Measurements from ENCODE around the gene NDUFB8.
A peak's percentile ranks its signal among the peaks of the same experiment; 100 is the strongest.

The NDUFB8 gene

DNA sequence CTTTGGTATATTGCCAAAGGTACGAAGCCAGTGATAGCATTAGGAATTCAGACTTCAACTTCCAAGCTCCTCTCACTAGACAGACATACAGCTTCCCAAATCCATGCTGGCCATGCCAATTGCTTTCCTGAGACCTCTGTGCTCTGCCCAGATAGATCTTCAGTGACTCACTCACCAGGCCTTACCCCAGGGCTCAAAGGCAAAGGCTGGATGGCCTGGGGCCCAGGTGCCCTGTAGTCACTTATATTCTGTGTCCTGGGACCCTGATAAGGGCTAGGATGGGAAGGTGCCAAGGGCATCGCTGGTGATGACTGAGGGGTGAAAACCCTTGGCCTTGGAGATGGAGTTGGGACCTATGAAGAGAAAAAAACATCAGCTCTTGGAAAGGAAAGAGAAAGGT is 39.1 kb downstream of the NDUFB8 start:
- peak overlapping the region; percentile 32 for H3K27ac Mint-ChIP-seq (ENCODE audit: low read depth)
- H3K4me1 Mint-ChIP-seq, result no peaks in the 10 kb centered on the region
- no peaks in the 10 kb centered on the region for H3K27me3 Mint-ChIP-seq
- H3K4me3 Mint-ChIP-seq, result no peak overlapping the region
- no peaks in the 10 kb centered on the region for H3K9me3 Mint-ChIP-seq
- ATAC-seq (replicated peaks; ENCODE audit: extremely low read depth, poor library complexity, severe bottlenecking) (no peak), DNase-seq (ENCODE audit: low spot score in 2 of 2) (no peak)
- peaks cover 21% of the 10 kb centered on the region for H3K36me3 Mint-ChIP-seq (ENCODE audit: insufficient read depth)

GRCh38 chr10:100489396-100489795 is 40.3 kb downstream of the NDUFB8 start:
- no peak for ATAC-seq (replicated peaks; ENCODE audit: extremely low read depth, poor library complexity, severe bottlenecking)
- H3K27ac Mint-ChIP-seq (ENCODE audit: low read depth), result no peak overlapping the region
- no peaks in the 10 kb centered on the region for H3K9me3 Mint-ChIP-seq
- H3K27me3 Mint-ChIP-seq, result no peaks in the 10 kb centered on the region
- no peak for DNase-seq (ENCODE audit: low spot score in 2 of 2)
- H3K4me3 Mint-ChIP-seq, result no peak overlapping the region
- no peaks in the 10 kb centered on the region for H3K4me1 Mint-ChIP-seq
- peaks cover 16% of the 10 kb centered on the region for H3K36me3 Mint-ChIP-seq (ENCODE audit: insufficient read depth)

- DNase-seq (ENCODE audit: low spot score in 2 of 2) (no peak), ATAC-seq (replicated peaks; ENCODE audit: extremely low read depth, poor library complexity, severe bottlenecking) (no peak)
- peaks cover 9% of the 10 kb centered on the region for H3K4me1 Mint-ChIP-seq
- H3K4me3 Mint-ChIP-seq, result no peak overlapping the region
- no peak overlapping the region for H3K27ac Mint-ChIP-seq (ENCODE audit: low read depth)
- H3K9me3 Mint-ChIP-seq, result no peaks in the 10 kb centered on the region
- no peaks in the 10 kb centered on the region for H3K27me3 Mint-ChIP-seq
- peaks cover 15% of the 10 kb centered on the region for H3K36me3 Mint-ChIP-seq (ENCODE audit: insufficient read depth)
Observed at GRCh38 chr10:100487529-100487928, 42.1 kb downstream of the NDUFB8 start.

- no peak overlapping the region for H3K4me3 Mint-ChIP-seq
- peaks cover 21% of the 10 kb centered on the region for H3K4me1 Mint-ChIP-seq
- ATAC-seq (replicated peaks; ENCODE audit: extremely low read depth, poor library complexity, severe bottlenecking), result no peak
- no peak overlapping the region for H3K27ac Mint-ChIP-seq (ENCODE audit: low read depth)
- H3K27me3 Mint-ChIP-seq, result peaks cover 9% of the 10 kb centered on the region
- H3K36me3 Mint-ChIP-seq (ENCODE audit: insufficient read depth), result peaks cover 15% of the 10 kb centered on the region
- no peaks in the 10 kb centered on the region for H3K9me3 Mint-ChIP-seq
- DNase-seq (ENCODE audit: low spot score in 2 of 2), result no peak
Observed at GRCh38 chr10:100485801-100486495, 43.7 kb downstream of the NDUFB8 start.

DNA sequence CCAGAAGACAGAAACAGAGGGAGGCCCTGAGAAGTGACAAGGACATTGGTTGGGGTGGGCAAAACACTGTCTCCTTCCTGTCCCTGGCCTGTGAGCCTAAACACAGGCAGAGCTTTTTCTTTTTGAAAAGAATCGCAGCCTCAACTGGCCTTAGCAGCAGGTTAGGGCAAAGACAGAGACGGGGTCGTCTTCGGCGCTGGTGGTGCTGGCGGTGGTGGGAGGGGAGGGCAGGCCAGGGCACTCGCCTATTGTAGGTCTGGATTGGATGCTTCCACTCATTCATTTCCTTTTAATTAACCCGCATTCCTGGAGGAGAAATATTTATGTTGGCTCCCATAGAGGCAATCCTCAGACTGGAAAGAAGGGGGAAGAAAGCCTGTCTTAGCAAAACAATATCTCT is 44.3 kb downstream of the NDUFB8 start:
- ATAC-seq (replicated peaks; ENCODE audit: extremely low read depth, poor library complexity, severe bottlenecking) (no peak), DNase-seq (ENCODE audit: low spot score in 2 of 2) (no peak)
- Mint-ChIP-seq H3K4me3 (no peak overlapping the region), H3K9me3 (no peaks in the 10 kb centered on the region), H3K27me3 (peaks cover 15% of the 10 kb centered on the region), H3K27ac (ENCODE audit: low read depth) (no peak overlapping the region), H3K4me1 (peaks cover 21% of the 10 kb centered on the region), H3K36me3 (ENCODE audit: insufficient read depth) (peaks cover 13% of the 10 kb centered on the region)

- H3K27ac Mint-ChIP-seq (ENCODE audit: low read depth), result no peak overlapping the region
- H3K27me3 Mint-ChIP-seq, result peaks cover 28% of the 10 kb centered on the region
- H3K4me3 Mint-ChIP-seq, result peak overlapping the region; percentile 85
- H3K4me1 Mint-ChIP-seq, result peaks cover 21% of the 10 kb centered on the region
- ATAC-seq (replicated peaks; ENCODE audit: extremely low read depth, poor library complexity, severe bottlenecking) (no peak), DNase-seq (ENCODE audit: low spot score in 2 of 2) (no peak)
- no peaks in the 10 kb centered on the region for H3K9me3 Mint-ChIP-seq
- peaks cover 8% of the 10 kb centered on the region for H3K36me3 Mint-ChIP-seq (ENCODE audit: insufficient read depth)
Observed at GRCh38 chr10:100483876-100484666, 45.6 kb downstream of the NDUFB8 start.

- peak overlapping the region; percentile 85 for H3K4me3 Mint-ChIP-seq
- peaks cover 39% of the 10 kb centered on the region for H3K27me3 Mint-ChIP-seq
- peaks cover 21% of the 10 kb centered on the region for H3K4me1 Mint-ChIP-seq
- DNase-seq (ENCODE audit: low spot score in 2 of 2), result no peak
- H3K9me3 Mint-ChIP-seq, result no peaks in the 10 kb centered on the region
- no peak for ATAC-seq (replicated peaks; ENCODE audit: extremely low read depth, poor library complexity, severe bottlenecking)
- peaks cover 3% of the 10 kb centered on the region for H3K36me3 Mint-ChIP-seq (ENCODE audit: insufficient read depth)
- H3K27ac Mint-ChIP-seq (ENCODE audit: low read depth), result no peak overlapping the region
Observed at GRCh38 chr10:100482834-100483185, 46.9 kb downstream of the NDUFB8 start.

GRCh38 chr10:100482181-100482833 is 47.4 kb downstream of the NDUFB8 start:
- DNase-seq (ENCODE audit: low spot score in 2 of 2), result peak; percentile 43 to 50

GRCh38 chr10:100481462-100482081 is 48.1 kb downstream of the NDUFB8 start:
- Mint-ChIP-seq H3K27me3 (peaks cover 39% of the 10 kb centered on the region), H3K27ac (ENCODE audit: low read depth) (no peak overlapping the region), H3K4me3 (peak overlapping the region; percentile 85), H3K9me3 (no peaks in the 10 kb centered on the region), H3K4me1 (peaks cover 21% of the 10 kb centered on the region), H3K36me3 (ENCODE audit: insufficient read depth) (no peaks in the 10 kb centered on the region)
- ATAC-seq (replicated peaks; ENCODE audit: extremely low read depth, poor library complexity, severe bottlenecking) (peak; percentile 96), DNase-seq (ENCODE audit: low spot score in 2 of 2) (peak; percentile 94 to 98)

More at GRCh38 chr10:100482181-100482833, 47.4 kb downstream of the NDUFB8 start:
- no peak overlapping the region for H3K27ac Mint-ChIP-seq (ENCODE audit: low read depth)
- peak; percentile 62 for ATAC-seq (replicated peaks; ENCODE audit: extremely low read depth, poor library complexity, severe bottlenecking)
- peaks cover 39% of the 10 kb centered on the region for H3K27me3 Mint-ChIP-seq
- H3K4me1 Mint-ChIP-seq, result peaks cover 21% of the 10 kb centered on the region
- H3K36me3 Mint-ChIP-seq (ENCODE audit: insufficient read depth), result peaks cover 3% of the 10 kb centered on the region
- peak overlapping the region; percentile 85 for H3K4me3 Mint-ChIP-seq
- no peaks in the 10 kb centered on the region for H3K9me3 Mint-ChIP-seq

- Mint-ChIP-seq H3K27ac (ENCODE audit: low read depth) (no peak overlapping the region), H3K27me3 (peaks cover 39% of the 10 kb centered on the region), H3K4me1 (peaks cover 21% of the 10 kb centered on the region), H3K4me3 (no peak overlapping the region), H3K9me3 (no peaks in the 10 kb centered on the region), H3K36me3 (ENCODE audit: insufficient read depth) (no peaks in the 10 kb centered on the region)
- ATAC-seq (replicated peaks; ENCODE audit: extremely low read depth, poor library complexity, severe bottlenecking) (no peak), DNase-seq (ENCODE audit: low spot score in 2 of 2) (no peak)
Observed at GRCh38 chr10:100480002-100480401, 49.7 kb downstream of the NDUFB8 start.

DNA sequence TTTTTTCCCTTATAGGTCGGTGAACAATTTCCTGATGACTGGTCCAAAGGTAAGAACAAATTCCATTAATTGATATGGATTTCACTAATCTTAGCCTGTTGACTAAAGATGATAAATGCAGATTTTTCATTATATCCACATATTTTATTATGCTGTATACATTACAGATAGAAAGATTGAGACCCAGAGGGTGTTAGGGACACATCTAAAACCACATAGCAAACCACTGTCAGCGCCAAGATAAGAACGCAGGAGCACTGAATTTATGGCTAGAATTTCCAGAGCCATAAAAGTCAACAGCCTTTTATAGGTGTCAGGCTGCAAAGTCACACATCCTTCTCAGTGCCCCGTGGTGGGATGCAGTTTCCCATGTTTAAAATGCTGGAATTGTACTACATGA is 50.6 kb downstream of the NDUFB8 start:
- Mint-ChIP-seq H3K9me3 (no peaks in the 10 kb centered on the region), H3K4me1 (peaks cover 21% of the 10 kb centered on the region), H3K4me3 (no peak overlapping the region), H3K27me3 (peaks cover 39% of the 10 kb centered on the region), H3K36me3 (ENCODE audit: insufficient read depth) (no peaks in the 10 kb centered on the region), H3K27ac (ENCODE audit: low read depth) (no peak overlapping the region)
- ATAC-seq (replicated peaks; ENCODE audit: extremely low read depth, poor library complexity, severe bottlenecking) (no peak), DNase-seq (ENCODE audit: low spot score in 2 of 2) (no peak)

DNA sequence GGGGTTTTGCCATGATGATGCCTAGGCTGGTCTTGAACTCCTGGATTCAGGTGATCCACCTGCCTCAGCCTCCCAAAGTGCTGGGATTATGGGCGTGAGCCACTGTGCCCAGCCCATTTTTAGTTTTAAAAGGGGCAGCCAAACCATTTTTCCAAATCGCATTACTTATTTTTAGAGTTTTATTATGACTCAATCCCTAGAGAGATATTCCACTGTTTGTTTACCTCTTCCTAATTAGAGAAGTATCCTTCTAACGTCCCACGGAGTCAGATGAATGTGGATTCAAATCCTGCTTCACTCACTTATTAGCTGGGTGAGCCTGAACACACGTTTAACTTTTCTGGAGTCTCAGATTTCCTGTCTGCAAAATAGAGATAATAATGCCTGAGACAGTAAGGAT is 51.7 kb downstream of the NDUFB8 start:
- Mint-ChIP-seq H3K36me3 (ENCODE audit: insufficient read depth) (peaks cover 1% of the 10 kb centered on the region), H3K27me3 (peaks cover 39% of the 10 kb centered on the region), H3K4me3 (no peak overlapping the region), H3K27ac (ENCODE audit: low read depth) (no peak overlapping the region), H3K4me1 (peaks cover 16% of the 10 kb centered on the region), H3K9me3 (no peaks in the 10 kb centered on the region)
- ATAC-seq (replicated peaks; ENCODE audit: extremely low read depth, poor library complexity, severe bottlenecking), result no peak
- no peak for DNase-seq (ENCODE audit: low spot score in 2 of 2)
